HG02759 (cell line): ENCODE results near the gene PDE11A.

ENCODE experiments used
- ATAC-seq: cut with Tn5 transposase; IDR thresholded peaks from one replicate; pipeline ENCODE4 v1.9.1; 2021; ENCODE audit warnings: mild to moderate bottlenecking, moderate library complexity; ENCODE audit not compliant: unreplicated experiment

PDE11A gene

DNA sequence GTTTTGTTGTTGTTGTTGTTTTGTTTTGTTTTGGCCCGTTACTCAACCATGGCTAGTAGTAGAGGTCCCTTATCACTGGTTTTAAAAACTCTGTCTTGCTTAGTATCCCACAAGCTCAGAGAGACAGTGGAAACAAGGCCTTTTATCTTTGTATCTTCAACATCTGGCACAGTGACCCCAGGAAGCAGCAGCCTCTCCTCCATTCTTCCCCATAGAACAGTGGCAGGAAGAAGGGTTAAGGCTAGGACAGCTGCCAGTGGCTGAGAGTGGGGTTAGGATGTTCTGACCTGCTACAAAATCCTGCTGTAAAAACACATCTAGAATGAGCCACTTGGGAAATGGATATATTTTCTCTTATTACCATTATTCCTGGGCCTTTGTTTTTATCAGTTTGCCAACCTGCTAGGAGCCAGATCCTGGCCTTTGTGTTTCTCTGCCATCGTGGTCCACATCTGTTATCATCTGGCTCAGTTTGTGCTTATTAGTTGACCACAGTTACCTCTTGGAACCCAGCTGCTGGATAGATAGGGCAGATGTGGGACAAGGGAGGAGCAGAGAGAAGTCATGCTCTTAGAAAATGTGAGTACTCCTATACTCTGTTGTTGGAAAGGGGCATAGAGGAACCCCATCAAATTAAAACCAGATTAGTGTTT is 433.2 kb downstream of the PDE11A start:
- ATAC-seq = no peak

DNA sequence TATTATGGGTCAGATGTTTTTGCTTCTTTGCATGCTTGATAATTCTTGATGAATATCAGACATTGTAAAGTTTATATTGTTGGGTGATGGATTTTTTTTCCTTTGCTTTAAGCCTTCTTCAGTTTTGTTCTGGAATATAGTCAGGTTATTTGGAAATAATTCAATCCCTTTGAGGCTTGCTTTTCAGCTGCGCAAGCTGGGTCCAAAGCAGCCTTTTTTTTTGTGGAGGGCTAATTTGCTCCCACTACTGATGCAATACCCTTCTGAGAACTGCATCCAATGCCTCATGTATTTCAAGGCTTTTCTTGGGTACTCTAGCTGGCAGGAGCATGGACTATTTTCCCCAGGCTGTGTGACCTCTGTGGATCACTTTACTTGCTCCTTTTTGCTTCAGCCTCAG is 434.1 kb downstream of the PDE11A start:
- ATAC-seq = no peak

DNA sequence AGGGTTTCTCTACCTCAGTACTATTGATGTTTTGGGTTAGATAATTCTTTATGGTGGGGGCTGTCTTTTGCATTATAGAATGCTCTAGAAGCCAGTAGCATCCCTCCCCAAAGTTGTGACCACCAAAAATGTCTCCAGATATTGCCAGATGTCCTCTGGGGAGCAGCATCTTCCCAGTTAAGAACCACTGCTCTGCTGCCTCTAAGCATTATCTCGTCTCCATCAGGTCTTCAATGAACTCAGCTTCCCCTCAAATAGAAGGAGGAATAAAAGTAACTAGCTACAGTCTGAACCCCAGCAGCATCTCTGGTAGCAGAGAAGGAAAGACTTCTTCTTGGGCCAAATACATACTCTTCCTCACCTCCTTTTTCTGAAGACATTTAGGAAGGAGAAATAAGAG is 435.9 kb downstream of the PDE11A start:
- no peak for ATAC-seq

DNA sequence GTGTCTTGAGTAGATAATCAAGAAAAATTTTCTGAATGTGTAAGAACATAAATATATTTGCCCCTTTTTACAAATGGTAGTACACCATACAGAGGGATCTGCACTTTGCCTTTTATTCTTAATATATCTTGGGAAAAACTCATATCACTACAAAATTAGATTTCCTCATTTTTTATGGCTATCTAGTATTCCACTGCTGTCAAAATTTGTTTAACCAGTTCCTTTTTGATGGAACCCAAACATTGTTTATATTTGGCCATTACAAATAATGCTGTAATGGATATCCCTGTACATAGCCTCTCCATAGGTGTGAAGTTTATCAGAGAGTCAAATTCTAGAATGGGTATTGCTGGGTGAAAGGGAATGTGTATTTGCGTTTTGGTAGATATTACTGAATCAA is 436.9 kb downstream of the PDE11A start:
- ATAC-seq = no peak

DNA sequence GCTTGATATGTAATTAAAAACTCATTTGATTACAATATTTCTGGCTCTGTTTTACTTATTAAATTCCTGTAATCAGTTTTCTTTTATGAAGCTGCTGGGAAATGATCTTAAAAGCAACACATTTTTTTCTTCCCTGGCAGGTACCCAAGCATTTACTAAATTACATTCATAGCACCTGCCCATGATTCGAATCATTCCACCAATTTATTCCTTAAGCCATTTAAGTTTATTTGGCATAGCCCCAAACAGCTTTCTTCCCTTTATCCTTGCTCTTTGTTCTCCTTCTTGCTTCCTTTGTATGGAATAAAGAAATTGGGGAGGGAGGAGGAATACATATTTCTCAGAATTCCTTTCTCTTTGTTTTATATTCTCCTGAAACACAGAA is 438.7 kb downstream of the PDE11A start:
- no peak for ATAC-seq

DNA sequence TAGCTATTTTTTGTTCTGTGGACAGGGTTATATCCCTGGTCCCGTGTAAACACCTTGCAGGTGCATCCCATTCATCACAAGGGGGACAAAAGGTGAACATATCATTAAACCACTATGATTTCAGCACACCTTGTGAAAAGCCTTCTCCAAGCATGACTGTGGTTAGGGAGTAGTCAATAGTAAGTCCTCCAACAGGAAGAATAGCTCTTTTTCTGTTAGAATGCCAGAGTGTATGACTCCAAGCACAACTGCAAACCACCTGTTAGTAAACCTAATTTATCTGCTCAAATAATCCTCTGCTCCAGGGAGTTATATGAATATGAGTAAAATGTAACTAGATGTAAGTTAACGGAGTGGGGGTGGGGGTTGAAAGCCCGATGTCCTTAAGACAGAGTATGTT is 439.5 kb downstream of the PDE11A start:
- no peak for ATAC-seq

GRCh38 chr2:177631680-177632079 is 440.9 kb downstream of the PDE11A start:
- ATAC-seq = no peak

GRCh38 chr2:177629357-177630024 is 443.1 kb downstream of the PDE11A start:
- ATAC-seq = peak; percentile 55

DNA sequence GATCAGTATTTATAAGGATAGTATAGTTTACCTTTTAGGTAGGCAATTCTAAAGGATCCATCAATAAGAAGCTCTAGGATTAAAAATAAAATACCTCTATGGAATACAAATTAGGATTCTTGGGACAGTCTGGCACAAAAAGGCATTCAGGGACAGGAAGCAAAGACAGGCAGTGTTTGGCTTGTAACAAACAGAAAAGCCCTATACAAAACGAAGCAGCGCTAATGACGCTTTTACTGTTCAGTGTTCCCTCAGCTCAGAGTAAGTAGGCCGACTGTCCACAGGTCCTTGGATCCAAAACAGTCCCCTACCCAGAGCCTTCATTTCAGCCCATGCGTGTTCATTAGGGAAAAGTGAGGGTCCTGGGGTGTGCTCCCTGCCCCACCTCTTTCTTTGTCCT is 443.7 kb downstream of the PDE11A start:
- no peak for ATAC-seq

DNA sequence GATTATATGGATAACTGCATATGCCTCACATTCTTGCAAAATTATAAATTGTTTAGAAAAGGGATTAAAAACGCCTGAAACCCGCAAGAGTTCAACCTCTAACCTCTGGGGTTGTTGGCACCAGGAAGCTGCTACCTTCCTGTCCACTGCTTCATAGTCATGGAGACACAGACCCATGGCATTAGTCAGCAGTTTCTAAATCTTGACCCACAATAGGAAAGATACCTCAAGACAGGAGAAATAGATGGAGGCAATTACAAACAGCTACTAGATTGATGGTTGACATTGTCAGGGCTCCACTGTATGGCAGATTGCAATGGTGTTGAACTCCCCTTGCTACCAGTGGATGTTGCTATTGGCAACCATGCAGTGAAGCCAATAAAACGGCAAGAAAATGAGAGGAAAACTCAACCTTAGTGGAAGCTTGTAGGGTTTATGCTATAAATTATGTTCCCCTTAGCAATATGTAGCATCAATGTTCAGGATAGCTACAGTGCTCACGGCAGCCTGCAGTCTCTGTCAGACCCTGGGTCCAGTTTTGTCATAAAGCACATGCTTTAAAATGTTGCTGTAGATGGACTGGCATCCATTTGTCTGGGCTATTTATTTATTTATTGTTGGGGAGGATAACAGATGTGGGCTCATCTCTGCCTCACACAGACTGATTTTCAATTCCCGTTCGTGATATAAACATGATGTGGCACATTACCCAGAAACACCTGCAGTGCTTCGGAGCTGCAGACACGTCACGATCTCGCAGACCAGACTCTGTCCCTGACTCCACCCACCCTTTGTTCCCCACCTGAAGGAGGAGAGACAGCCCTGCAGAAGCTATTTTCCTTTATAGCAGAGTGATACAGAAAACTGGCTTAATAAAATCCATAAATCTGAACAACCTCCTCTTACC is 446.6 kb downstream of the PDE11A start:
- no peak for ATAC-seq

- ATAC-seq = no peak
These were observed 450.1 kb downstream of the PDE11A start for GRCh38 chr2:177622521-177622920.

DNA sequence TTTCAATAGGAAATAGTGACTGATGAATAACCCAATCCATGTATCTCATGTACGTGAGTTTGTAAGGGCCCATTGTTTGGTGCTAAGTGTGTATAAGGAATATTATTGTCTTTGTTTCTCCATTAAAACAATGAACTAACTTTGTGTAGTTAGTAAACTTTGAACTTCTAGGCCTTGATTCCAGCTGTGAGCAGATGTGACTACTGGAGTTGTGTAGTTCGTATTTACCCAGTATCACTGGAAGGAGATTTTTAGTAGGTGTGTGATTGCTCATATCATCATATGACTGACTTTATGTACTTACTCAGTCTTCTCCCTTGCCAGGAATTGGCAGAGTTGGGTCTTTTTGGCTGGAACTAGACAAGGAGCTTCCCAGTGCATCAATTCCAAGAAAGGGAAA is 452.6 kb downstream of the PDE11A start:
- no peak for ATAC-seq

GRCh38 chr2:177619461-177619860 is 453.1 kb downstream of the PDE11A start:
- no peak for ATAC-seq

DNA sequence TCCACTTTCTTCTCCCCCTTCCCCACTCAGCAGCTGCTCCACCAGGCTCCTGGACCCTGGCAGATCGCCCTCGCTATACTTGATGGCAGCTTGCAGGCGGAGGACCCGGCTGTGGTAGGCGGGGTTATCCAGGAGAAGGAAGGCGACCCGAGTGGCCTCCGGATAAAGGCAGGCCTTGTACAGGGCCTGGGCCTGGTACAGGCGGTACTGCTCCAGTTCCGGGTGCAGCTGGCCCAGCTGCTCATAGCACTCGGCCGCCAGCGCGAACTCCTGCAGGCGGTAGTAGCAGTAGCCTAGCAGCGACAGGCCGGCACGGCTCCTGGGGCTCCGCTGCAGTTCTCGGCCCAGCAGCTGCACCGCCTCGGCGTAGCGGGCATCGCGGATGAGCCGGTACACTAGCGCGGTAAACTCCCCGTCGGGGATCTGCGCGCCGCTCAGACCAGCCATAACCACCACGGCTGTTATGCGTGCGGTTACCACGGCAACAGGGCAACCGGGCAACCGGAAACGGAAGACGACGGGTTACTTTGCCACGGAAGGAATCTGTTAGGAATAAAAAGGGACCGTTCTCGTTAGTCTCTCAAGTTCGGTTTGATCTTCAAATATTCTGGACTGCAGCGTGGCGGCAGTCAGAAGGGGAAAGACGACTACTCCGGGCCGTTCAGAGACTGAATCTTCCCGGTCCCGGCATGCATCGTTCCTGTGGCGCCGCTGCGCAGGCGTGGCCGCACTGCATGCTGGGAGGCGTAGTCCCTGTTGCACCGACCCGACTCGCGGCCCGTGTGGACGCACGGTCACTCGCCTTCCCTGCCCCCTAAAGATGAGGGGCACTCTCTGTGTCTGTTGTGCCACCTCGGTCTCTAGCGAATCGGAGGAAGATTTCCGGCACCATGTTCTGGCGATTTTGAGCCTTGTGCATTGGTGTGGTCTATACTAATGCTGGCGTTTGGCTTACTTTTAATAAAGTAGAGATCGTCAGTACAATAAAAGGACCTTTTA is 454.0 kb downstream of the PDE11A start:
- peak; percentile 98 for ATAC-seq

DNA sequence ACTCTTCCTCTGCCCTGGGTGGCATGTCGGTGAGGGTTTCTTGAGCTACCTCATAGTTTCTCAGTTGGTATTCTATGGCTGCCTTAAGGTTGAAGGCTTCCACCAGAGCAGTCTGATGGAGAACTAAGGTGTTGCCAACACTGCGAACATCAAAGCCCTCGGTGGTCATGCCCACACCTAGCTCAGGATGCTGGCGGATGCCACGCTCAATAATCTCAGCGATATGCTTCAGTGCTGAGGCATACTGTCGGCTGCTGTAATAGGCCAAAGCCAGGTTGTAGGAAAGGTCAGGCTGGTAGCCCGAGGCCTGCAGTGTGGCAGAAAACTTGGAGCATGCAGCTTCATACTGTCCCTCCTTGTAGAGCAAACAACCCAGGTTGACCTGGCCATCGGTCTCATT is 454.7 kb downstream of the PDE11A start:
- no peak for ATAC-seq

DNA sequence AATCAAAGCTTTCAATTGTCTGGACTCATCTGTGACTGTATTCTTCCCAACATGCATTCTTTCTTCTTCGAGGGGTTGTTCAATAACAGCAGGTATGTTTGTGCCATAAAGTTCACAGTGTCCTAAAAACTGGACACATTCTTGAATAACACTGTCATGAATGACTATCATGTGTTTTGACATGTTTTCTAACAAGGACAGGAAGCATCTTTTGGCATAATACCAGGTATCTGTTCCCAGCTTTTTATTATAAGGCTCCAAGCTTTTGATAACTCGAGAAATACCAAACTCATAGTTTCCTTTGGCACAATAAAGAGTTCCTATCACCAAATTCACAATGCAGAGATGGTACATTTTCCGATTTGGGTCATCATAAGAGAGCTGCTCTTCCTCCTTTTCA is 455.8 kb downstream of the PDE11A start:
- ATAC-seq = no peak

- no peak for ATAC-seq
These were observed 456.5 kb downstream of the PDE11A start for GRCh38 chr2:177616066-177616465.

- ATAC-seq = no peak
These were observed 459.9 kb downstream of the PDE11A start for GRCh38 chr2:177612659-177613058.

GRCh38 chr2:177611310-177611886 is 461.2 kb downstream of the PDE11A start:
- ATAC-seq = no peak

DNA sequence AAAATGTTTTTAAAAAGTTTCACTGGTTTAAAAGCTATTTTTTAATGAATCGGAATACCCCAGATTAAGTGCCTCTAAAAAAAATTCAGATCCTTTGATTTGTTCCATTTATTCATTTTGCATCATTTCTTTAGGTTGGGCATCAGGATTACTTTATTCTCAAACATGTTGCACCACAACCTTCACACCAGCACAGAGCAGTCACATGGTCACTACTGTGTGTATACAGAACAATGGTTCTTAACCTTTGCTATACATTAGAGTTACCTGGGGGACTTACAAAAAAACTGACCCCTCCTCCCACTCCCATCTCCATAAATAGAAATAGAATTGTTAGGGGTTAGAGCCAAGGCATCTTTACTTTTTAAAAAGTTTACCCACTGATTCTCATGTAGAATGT is 461.8 kb downstream of the PDE11A start:
- no peak for ATAC-seq
